IMR-90 (cell line): ENCODE data around the gene PUDP. TPM values are rescaled to one million over a fixed set of nuclear protein-coding genes. Genes with fewer than 3 reads are reported as not detected.

Experiments used
- ATAC-seq: fragments of 200-7000 bp; cut with Tn5 transposase; 2 replicates; pipeline ENCODE4 v1.9.1; 2020; ENCODE audit warnings: low read depth, mild to moderate bottlenecking, moderate library complexity
- BruUV-seq: library from RNA; stranded (reverse); fragments of 400-500 nt; replicated peaks from 2 replicates; lab custom pipeline; 2021; lab: Mats Ljungman, UMichigan
- CTCF ChIA-PET: fragments of 300-600 bp; formaldehyde crosslinking; extraction: SDS; loops from one replicate; lab custom pipeline; 2021; ENCODE audit warnings: antibody characterized with exemption; lab: Yijun Ruan, JAX
- POLR2A ChIA-PET: fragments of 300-600 bp; sonication (Branson Sonifier 250); formaldehyde crosslinking; loops from one replicate; lab custom pipeline; 2022; ENCODE audit warnings: antibody characterized with exemption; ENCODE audit not compliant: unreplicated experiment; lab: Charles Lee
- DNase-seq: peaks from one replicate; pipeline ENCODE4 v3.0.0; 2013
- H2AFZ ChIP-seq: replicated peaks from 2 replicates; pipeline ENCODE3; 2013; ENCODE audit warnings: low read length, mild to moderate bottlenecking; ENCODE audit not compliant: poor library complexity
- H2AK5ac ChIP-seq: 2 replicates; pipeline ENCODE4 v1.6.1; 2013; ENCODE audit warnings: low read depth, low read length, inconsistent platforms
- H2AK9ac ChIP-seq: replicated peaks from 2 replicates; pipeline ENCODE3; 2013; ENCODE audit warnings: mild to moderate bottlenecking, low read depth, low read length, moderate library complexity; ENCODE audit not compliant: poor library complexity
- H2BK120ac ChIP-seq: 2 replicates; pipeline ENCODE4 v1.6.1; 2013; ENCODE audit warnings: low read depth, low read length, inconsistent platforms
- H2BK15ac ChIP-seq: 3 replicates; pipeline ENCODE4 v1.6.1; 2013; ENCODE audit warnings: low read depth, low read length, inconsistent platforms
- H2BK20ac ChIP-seq: 2 replicates; pipeline ENCODE4 v1.6.1; 2013; ENCODE audit warnings: low read depth, mild to moderate bottlenecking, inconsistent platforms, low read length, moderate library complexity
- H2BK5ac ChIP-seq: 2 replicates; pipeline ENCODE4 v1.6.1; 2013; ENCODE audit warnings: mild to moderate bottlenecking, low read depth, low read length, inconsistent platforms; ENCODE audit not compliant: poor library complexity, severe bottlenecking
- H3K14ac ChIP-seq: replicated peaks from 2 replicates; pipeline ENCODE4 v1.6.1; 2013; ENCODE audit warnings: low read depth, low read length, inconsistent platforms
- H3K18ac ChIP-seq: 2 replicates; pipeline ENCODE4 v1.6.1; 2013; ENCODE audit warnings: low read depth, low read length, control low read depth
- H3K23ac ChIP-seq: 2 replicates; pipeline ENCODE4 v1.6.1; 2013; ENCODE audit warnings: low read depth, low read length, inconsistent platforms
- H3K27ac ChIP-seq: 2 replicates; pipeline ENCODE4 v1.5.1; 2013; ENCODE audit warnings: mild to moderate bottlenecking, control low read depth, low read length; ENCODE audit not compliant: insufficient read depth
- H3K27me3 ChIP-seq: 2 replicates; pipeline ENCODE4 v1.6.1; 2013; ENCODE audit warnings: low read length; ENCODE audit not compliant: control insufficient read depth, insufficient read depth
- H3K36me3 ChIP-seq: 2 replicates; pipeline ENCODE4 v1.6.1; 2013; ENCODE audit warnings: low read length, mixed read lengths; ENCODE audit not compliant: control insufficient read depth, insufficient read depth
- H3K4ac ChIP-seq: 2 replicates; pipeline ENCODE4 v1.6.1; 2013; ENCODE audit warnings: low read depth, low read length, inconsistent platforms
- H3K4me1 ChIP-seq: 2 replicates; pipeline ENCODE4 v1.6.1; 2013; ENCODE audit warnings: low read length, mixed read lengths; ENCODE audit not compliant: control insufficient read depth, insufficient read depth
- H3K4me2 ChIP-seq: 2 replicates; pipeline ENCODE4 v1.6.1; 2013; ENCODE audit warnings: low read depth, mild to moderate bottlenecking, control low read depth, low read length, moderate library complexity
- H3K4me3 ChIP-seq: 2 replicates; pipeline ENCODE4 v1.5.1; 2013; ENCODE audit warnings: low read depth, mild to moderate bottlenecking, control low read depth, low read length, moderate library complexity; ENCODE audit not compliant: insufficient read depth
- H3K56ac ChIP-seq: 2 replicates; pipeline ENCODE4 v1.6.1; 2013; ENCODE audit warnings: low read length, inconsistent platforms; ENCODE audit not compliant: insufficient read depth; ENCODE audit errors: extremely low read depth
- H3K79me1 ChIP-seq, 2 experiments: 2 replicates each; pipeline ENCODE4 v1.6.1; 2013; ENCODE audit warnings: low read length in 2 of 2, inconsistent platforms in 1 of 2, low read depth in 1 of 2
- H3K9ac ChIP-seq: 2 replicates; pipeline ENCODE4 v1.6.1; 2013; ENCODE audit warnings: low read depth, low read length, control low read depth
- H3K9me1 ChIP-seq: 2 replicates; pipeline ENCODE4 v1.6.1; 2013; ENCODE audit warnings: low read length, inconsistent platforms; ENCODE audit not compliant: insufficient read depth
- H3K9me3 ChIP-seq: 2 replicates; pipeline ENCODE4 v1.6.1; 2013; ENCODE audit warnings: low read length; ENCODE audit not compliant: control insufficient read depth, insufficient read depth
- H4K20me1 ChIP-seq: 2 replicates; pipeline ENCODE4 v1.6.1; 2013; ENCODE audit warnings: low read length, inconsistent platforms; ENCODE audit not compliant: insufficient read depth
- H4K5ac ChIP-seq: 2 replicates; pipeline ENCODE4 v1.6.1; 2013; ENCODE audit warnings: mild to moderate bottlenecking, low read depth, low read length, control low read depth
- H4K8ac ChIP-seq, 2 experiments: 2 replicates each; pipeline ENCODE4 v1.6.1; 2013; ENCODE audit warnings: low read depth in 2 of 2, low read length in 2 of 2, control low read depth in 1 of 2, inconsistent platforms in 1 of 2
- H4K91ac ChIP-seq: 2 replicates; pipeline ENCODE4 v1.6.1; 2013; ENCODE audit warnings: low read depth, low read length, inconsistent platforms; ENCODE audit not compliant: insufficient read depth
- BHLHE40 ChIP-seq: fragments of 150-350 bp; IDR thresholded peaks from 2 replicates; pipeline ENCODE4 v1.6.1; 2016; ENCODE audit warnings: mild to moderate bottlenecking, low read depth, low read length
- CEBPB ChIP-seq: IDR thresholded peaks from 2 replicates; pipeline ENCODE4 v1.6.1; 2012; ENCODE audit warnings: low read depth, low read length, improper control_type of control experiment
- CTCF ChIP-seq: conservative IDR thresholded peaks from 2 replicates; pipeline ENCODE4 v1.5.1; 2012; ENCODE audit warnings: mild to moderate bottlenecking, low read depth, low read length, improper control_type of control experiment
- ELK1 ChIP-seq: fragments of 150-350 bp; IDR thresholded peaks from 2 replicates; pipeline ENCODE4 v1.6.1; 2016; ENCODE audit warnings: low read depth, mild to moderate bottlenecking, low read length, moderate library complexity, borderline replicate concordance
- FOS ChIP-seq: fragments of 150-350 bp; IDR thresholded peaks from 2 replicates; pipeline ENCODE4 v1.6.1; 2016; ENCODE audit warnings: low read depth, low read length
- MAFK ChIP-seq: IDR thresholded peaks from 2 replicates; pipeline ENCODE4 v1.6.1; 2012; ENCODE audit warnings: low read depth, low read length, improper control_type of control experiment
- MAZ ChIP-seq: IDR thresholded peaks from 2 replicates; pipeline ENCODE4 v1.6.1; 2012; ENCODE audit warnings: low read depth, mild to moderate bottlenecking, low read length, improper control_type of control experiment, moderate library complexity, borderline replicate concordance
- MXI1 ChIP-seq: IDR thresholded peaks from 2 replicates; pipeline ENCODE4 v1.6.1; 2012; ENCODE audit warnings: low read depth, mild to moderate bottlenecking, low read length, moderate library complexity, borderline replicate concordance
- NFE2L2 ChIP-seq: fragments of 150-350 bp; IDR thresholded peaks from 2 replicates; pipeline ENCODE4 v1.6.1; 2016; ENCODE audit warnings: low read depth, mild to moderate bottlenecking, low read length
- POLR2A ChIP-seq: IDR thresholded peaks from 2 replicates; pipeline ENCODE4 v1.6.1; 2012; ENCODE audit warnings: mild to moderate bottlenecking, low read depth, low read length
- SMC3 ChIP-seq: fragments of 150-350 bp; IDR thresholded peaks from 2 replicates; pipeline ENCODE4 v1.6.1; 2016; ENCODE audit warnings: low read depth, mild to moderate bottlenecking, antibody characterized with exemption, low read length, moderate library complexity
- USF2 ChIP-seq: fragments of 150-350 bp; IDR thresholded peaks from 2 replicates; pipeline ENCODE4 v1.6.1; 2017; ENCODE audit warnings: mild to moderate bottlenecking, antibody characterized with exemption, low read length, low read depth
- WGBS, 2 experiments: methylation state at CpG; one replicate each; pipeline versions ENCODE4 v1.1.5 to v1.1.7; 2013; ENCODE audit warnings: missing lambda C conversion rate in 2 of 2; ENCODE audit not compliant: insufficient read length in 1 of 2; ENCODE audit errors: extremely low coverage in 2 of 2; 5-methylcytosine and 5-hydroxymethylcytosine counted together
- dilution Hi-C: fragments of 300-500 bp; cut with HindIII; formaldehyde crosslinking; loops from one replicate; pipeline ENCODE4 v1.14.3; 2018; ENCODE audit warnings: low sequenced_read_pairs; ENCODE audit not compliant: unreplicated experiment
- in situ Hi-C: fragments of 300-500 bp; cut with MboI; formaldehyde crosslinking; loops from 3 replicates; pipeline ENCODE4 v1.14.3; 2019; ENCODE audit warnings: low sequenced_read_pairs, inconsistent platforms, mixed read lengths
- intact Hi-C: fragments of 100-400 bp; cut with micrococcal nuclease; formaldehyde crosslinking; loops from 2 replicates; pipeline ENCODE4 v1.10.0; 2022
- polyA plus RNA-seq, 3 experiments: library from polyadenylated mRNA; depleted of rRNA; stranded (reverse); fragments of >200 nt; gene quantifications; 2 replicates each; pipeline ENCODE4 v1.2.3, GENCODE V29; 2012; ENCODE audit warnings: low replicate concordance in 1 of 3
- total RNA-seq: library from RNA; depleted of rRNA; stranded (reverse); fragments of >200 nt; gene quantifications from 2 replicates; pipeline ENCODE4 v1.2.3, GENCODE V29; 2012

The PUDP gene
- total and polyA plus RNA-seq, 2 of the 4 experiments (the other 2 are of a cell fraction), result 22.2 to 28.6 TPM

- peak overlapping the region; percentile 56 for H3K9ac ChIP-seq
- H2BK120ac ChIP-seq, result 0 out of 2 replicates have a peak overlapping the region, but pooled peaks have one; percentile 2
- peak overlapping the region; percentile 35 for H4K5ac ChIP-seq
- H3K36me3 ChIP-seq, result no peaks in the 10 kb centered on the region
- H3K14ac ChIP-seq, result peak overlapping the region; percentile 74; the same call in 1 of the 2 replicates
- peaks cover 9 to 27% of the 10 kb centered on the region in 2 experiments; a peak in 3 of 4 replicates for H3K79me1 ChIP-seq
- H3K9me1 ChIP-seq, result peaks cover 2% of the 10 kb centered on the region; the same call in 1 of the 2 replicates
- peak; percentile 3 for ATAC-seq
- in situ Hi-C loops (no loop called here), intact Hi-C loops (loop anchor here (5.0 kb wide), 1 partner anchor 440 kb away; no protein-coding TSS in a partner anchor), dilution Hi-C loops (no loop called here)
- H3K23ac ChIP-seq, result peak overlapping the region; percentile 89; the same call in 1 of the 2 replicates
- H2AK9ac ChIP-seq, result peak overlapping the region; percentile 98
- H2BK5ac ChIP-seq, result no peak overlapping the region
- peak overlapping the region; percentile 70 for H3K4me3 ChIP-seq
- H3K56ac ChIP-seq, result 0 out of 2 replicates have a peak overlapping the region, but pooled peaks have one; percentile 68
- no peak for TF ChIP-seq BHLHE40
- no peak for TF ChIP-seq SMC3
- no peak for TF ChIP-seq CEBPB
- no peak for TF ChIP-seq ELK1
- TF ChIP-seq FOS, result no peak
- no peak for TF ChIP-seq MXI1
- no peak for TF ChIP-seq MAZ
- TF ChIP-seq MAFK, result no peak
- no peak for TF ChIP-seq CTCF
- no peak for TF ChIP-seq NFE2L2
- no peak for TF ChIP-seq USF2
- TF ChIP-seq POLR2A, result no peak
- peak overlapping the region; percentile 98 for H2AFZ ChIP-seq
- peak overlapping the region; percentile 91 for H3K4me2 ChIP-seq
- CTCF ChIA-PET, result interaction anchor here (0.6 kb wide), 1 partner anchor 785 kb away, joined by 8 read pairs; no protein-coding TSS in a partner anchor
- POLR2A ChIA-PET, result interaction anchor here (0.6 kb wide), 2 partner anchors 211 to 317 kb away, joined by 4 to 13 read pairs; no protein-coding TSS in a partner anchor
- BruUV-seq, result no TSS peak
- H2BK15ac ChIP-seq, result no peak overlapping the region
- H4K20me1 ChIP-seq, result peaks cover 4% of the 10 kb centered on the region; the same call in 1 of the 2 replicates
- peaks cover 4% of the 10 kb centered on the region; the same call in 1 of the 2 replicates for H3K4me1 ChIP-seq
- peak overlapping the region; percentile 62 for H4K91ac ChIP-seq
- H3K27ac ChIP-seq, result peak overlapping the region; percentile 47; the same call in 1 of the 2 replicates
- peak overlapping the region; percentile 75 for H2AK5ac ChIP-seq
- peak overlapping the region; percentile 55 to 71; a peak in 3 of 4 replicates for H4K8ac ChIP-seq
- H3K18ac ChIP-seq, result peak overlapping the region; percentile 8
- no peaks in the 10 kb centered on the region for H3K9me3 ChIP-seq
- no peak overlapping the region for H2BK20ac ChIP-seq
- no peaks in the 10 kb centered on the region for H3K27me3 ChIP-seq
- 13% methylated on average over 5 of the region's 13 CpGs; no CpG with 5 or more reads in 1 of the 2 experiments for WGBS, 2 experiments
- peak overlapping the region; percentile 90 for H3K4ac ChIP-seq
- no peak for DNase-seq
These were observed 1.1 kb downstream of the PUDP start for GRCh38 chrX:7146703-7147412.
